Hippocampal formation (tissue), 2 donors: Measurements from ENCODE around the gene SASS6.
"Not testable (repeated sequence)": the region's sequence is repeated elsewhere in the genome, so short reads cannot be mapped to it uniquely, and the experiment has no call there.

Source experiments
- DNase-seq, 2 donors: peaks; one replicate each; lab custom pipeline; 2025; lab: John Stamatoyannopoulos, UW

The SASS6 gene

DNA sequence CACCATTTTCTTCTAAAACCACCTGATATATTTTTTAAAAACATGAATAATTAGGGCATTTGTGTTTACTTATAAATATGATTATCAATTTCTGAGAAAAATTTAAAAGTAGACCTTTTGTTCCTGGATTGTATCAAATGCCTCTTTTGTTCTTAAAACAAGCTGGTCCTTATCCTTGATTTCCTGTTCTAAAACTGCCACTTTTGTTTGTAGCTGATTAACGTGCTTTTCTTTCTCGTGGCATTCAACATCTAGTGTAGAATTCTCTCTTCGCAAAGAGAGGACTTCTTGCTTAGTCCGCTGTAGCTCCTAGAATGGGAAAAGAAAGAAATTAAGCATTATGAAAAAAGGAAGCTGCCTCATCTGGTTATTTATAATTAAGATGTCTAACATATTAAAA, 25.0 kb downstream of the SASS6 start:
- no peak for DNase-seq

DNA sequence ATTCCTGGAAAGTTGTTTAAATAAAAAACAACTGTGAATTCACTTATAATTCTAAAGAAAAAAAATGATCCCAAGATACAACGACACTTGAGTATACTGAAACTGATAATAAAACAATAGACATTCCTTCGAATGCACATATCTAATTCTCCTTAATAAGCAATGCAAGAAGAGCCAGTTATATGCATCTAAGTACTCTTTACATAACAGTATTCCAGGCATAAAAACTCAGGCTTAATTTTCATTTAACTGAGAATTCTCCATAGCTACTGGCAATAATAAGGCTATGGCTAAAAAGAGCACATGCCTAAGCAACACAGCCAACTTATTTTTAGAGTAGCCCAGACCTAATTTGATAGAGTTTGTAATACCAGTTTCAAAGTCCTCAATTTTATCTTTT, 31.2 kb downstream of the SASS6 start:
- DNase-seq = no peak

DNA sequence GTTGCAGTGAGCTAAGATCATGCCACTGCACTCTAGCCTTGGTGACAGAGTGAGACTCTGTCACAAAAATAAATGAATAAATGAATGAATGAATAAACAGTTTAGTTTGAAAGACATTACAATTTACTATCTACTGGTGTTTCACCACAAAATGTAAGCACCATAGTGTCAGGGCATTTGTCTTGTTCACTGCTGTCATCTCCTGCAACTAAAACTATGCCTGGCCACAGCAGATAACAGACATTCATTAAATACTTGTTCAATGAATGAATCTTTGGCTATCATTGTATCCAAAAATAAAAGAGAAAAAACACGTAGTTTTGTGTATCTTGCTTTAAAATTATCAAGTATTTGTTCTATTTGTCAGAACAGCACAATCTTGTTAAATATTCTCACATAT, 32.5 kb downstream of the SASS6 start:
- DNase-seq = no peak

DNA sequence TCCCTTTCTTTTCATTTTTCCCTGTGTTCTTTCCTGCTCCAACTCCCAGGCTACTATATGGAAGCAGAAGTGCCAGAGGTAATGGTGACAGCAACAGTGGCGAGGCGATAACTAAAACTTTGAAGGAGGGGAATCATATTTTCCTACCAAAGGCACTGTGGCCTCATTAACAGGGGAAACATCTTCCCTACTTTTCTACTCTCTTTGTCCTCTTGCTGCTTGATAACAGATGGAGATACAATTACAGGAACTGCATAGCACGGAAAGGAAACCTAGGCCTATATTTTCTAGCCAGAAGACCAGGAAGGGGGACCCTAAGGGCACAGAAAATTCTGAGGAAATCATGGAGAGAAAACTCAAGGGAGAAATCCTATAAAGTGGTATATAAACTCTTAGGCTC, 42.3 kb downstream of the SASS6 start:
- DNase-seq = no peak

DNA sequence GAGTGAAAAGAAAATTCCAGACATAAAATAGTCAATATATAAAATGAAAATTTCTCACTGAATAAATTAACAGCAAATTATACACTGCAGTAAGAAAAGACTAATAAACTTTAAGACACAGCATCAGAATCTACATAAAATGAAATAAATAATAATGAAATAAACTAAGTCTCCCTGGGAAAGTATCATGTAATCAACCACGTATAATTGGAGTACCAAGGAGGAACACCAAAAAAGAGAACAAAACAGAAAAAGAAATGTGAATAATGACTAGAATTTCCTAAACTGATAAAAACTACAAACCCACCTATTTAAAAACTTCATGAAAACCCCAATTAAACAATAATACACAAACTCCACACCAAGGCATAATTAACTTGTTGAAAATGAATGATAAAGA, 43.6 kb downstream of the SASS6 start:
- no peak for DNase-seq

DNA sequence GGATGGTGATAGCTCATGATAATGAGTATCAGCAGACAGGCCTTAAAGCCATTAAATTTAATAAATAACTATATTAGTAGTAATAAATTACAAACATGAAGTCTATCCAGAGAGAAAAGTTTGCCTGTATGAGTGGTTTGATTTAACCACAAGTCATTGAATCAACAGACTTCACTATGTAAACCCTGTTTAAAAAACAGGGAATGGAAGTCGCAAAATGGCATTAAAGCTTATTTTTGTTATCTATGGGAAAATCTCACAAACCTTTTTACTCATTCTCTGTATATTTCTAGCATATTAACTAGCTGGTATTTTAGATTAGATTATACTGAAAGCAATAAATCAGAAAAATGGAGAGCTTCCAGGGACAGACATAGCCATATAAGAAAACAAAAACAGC, 45.3 kb downstream of the SASS6 start:
- no peak for DNase-seq

DNA sequence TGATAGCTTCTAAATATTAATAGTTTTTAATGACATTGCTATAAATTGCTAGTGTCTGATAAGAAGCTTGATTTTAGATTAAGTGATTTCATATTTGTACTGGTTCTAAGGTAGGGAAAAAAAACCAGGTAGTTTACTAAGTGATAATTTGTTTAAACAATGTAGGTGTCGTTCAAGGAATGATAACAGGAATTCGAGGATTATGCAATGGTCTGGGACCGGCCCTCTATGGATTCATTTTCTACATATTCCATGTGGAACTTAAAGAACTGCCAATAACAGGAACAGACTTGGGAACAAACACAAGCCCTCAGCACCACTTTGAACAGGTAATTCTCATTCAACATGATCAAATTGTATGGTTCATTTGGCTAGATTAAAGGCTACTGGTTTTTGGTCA, 52.4 kb downstream of the SASS6 start:
- DNase-seq = no peak

DNA sequence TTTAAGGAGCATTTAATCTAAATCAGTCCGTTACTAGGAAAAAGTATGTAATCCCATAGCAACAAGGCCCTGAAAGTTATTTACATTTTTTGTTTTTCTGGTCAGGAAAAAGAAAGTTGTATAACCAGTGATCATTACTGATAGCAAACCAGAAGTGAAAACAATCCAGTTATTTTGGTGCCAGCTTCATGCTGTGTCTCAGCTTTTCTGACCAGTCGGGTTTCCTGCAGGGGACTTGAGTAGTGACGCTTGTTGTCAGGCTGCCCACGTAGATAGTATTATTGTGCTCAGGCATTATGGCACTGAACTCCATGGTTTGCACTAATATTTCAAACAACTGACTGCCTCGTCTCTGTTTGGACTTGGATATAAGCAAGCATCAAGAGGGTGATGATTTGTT, 55.2 kb downstream of the SASS6 start:
- DNase-seq = no peak

DNA sequence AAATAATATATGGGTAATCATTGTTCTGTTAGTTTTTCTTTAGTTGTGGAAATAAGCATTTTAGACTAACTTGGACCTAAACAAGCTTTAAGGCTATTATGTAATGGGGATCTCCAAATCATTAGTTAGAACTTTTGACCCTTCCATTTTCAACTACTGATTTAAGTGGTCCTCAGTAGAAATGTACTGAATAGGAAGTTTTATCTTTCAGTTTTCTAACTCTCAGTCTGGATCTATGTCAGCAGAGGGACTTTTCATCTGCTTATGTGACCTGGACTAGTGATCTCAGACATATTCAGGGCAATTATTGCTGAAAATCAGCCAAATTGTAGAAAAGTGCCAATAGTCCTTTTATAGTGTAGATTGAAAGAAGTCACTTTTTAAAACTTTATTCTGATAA, 56.0 kb downstream of the SASS6 start:
- DNase-seq = no peak

DNA sequence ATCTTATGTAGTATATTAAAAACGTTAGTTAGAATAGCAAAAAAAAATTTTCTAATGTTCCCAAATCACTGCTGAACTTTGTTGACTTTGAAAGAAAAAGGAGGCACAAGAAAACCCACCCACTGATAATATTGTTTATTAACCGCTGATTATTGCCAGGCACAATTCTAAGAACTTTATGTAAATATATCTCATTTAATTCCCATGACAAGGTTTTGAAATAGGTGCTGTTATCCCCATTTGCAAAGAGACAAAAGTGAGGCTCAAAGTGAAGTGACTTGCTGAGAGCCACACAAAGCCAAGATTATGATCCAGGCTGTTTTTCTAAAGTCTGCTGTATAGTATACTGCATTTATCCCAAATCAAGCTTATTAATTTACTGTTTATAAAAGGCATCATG, 56.4 kb downstream of the SASS6 start:
- DNase-seq = no peak

DNA sequence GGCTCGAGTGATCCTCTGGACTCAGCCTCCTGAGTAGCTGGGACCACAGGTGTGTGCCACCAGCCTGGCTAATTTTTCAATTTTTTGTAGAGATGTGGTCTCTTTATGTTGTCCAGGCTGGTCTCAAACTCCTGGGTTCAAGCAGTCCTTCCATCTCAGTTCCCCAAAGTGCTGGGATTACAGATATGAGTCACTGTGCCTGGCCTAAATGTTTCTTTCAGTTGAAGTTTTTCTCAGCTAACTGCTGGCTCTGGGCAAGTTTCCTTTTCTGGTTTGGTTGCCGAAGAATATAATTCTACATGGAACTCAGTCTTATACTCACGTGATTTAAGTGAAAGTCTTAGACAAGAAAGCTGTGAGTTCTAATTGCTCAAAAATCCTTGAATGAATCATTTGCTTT, 57.0 kb downstream of the SASS6 start:
- DNase-seq = no peak

DNA sequence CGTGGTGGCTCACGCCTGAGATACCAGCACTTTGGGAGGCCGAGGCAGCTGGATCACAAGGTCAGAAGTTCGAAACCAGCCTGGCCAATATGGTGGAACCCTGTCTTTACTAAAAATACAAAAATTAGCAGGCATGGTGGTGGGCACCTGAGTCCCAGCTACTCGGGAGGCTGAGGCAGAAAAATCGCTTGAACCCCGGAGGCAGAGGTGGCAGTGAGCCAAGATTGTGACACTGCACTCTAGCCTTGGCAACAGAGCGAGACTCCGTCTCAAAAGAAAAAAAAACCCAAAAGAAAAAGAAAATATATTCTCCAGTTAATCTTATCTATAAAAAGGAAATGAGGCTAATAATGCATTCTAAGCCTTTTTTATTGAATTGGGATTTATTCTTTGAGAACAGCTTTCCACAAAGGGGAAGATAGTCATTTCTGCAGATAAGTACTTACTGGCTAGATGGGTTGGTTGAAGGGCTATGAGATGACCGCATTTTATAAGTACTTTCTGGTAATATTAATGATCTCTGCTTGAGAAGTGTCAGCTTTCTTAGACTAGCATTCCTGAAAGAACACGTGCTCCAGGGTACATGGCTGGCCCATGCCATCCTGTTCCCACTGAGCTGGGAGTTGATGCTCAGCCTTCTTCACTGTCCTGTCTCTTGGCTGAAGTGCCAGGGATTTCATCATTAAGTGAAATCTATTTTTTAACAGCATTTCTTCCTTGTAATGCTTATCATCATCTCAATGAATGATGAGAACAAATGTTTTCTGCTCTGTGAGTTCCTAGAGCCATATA, 57.9 kb downstream of the SASS6 start:
- no peak for DNase-seq

DNA sequence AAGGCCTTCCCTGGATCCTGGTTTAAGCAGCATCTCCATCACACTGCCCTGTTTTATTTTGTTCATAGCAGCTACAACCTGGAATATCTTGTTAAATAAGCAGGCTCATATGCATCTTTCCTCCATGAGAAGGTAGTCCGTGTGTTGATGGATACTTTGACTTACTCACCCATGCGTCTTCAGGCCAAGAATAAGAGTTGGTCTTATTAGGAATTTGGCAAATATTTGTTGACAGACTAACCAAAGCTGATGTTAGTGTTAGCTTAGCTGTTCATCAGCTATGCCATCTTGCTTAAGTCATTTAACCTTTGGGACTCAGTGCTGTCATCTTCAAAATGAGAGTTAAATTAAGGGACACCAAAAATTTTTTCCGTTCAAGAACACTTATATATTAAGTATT, 59.2 kb downstream of the SASS6 start:
- no peak for DNase-seq

DNA sequence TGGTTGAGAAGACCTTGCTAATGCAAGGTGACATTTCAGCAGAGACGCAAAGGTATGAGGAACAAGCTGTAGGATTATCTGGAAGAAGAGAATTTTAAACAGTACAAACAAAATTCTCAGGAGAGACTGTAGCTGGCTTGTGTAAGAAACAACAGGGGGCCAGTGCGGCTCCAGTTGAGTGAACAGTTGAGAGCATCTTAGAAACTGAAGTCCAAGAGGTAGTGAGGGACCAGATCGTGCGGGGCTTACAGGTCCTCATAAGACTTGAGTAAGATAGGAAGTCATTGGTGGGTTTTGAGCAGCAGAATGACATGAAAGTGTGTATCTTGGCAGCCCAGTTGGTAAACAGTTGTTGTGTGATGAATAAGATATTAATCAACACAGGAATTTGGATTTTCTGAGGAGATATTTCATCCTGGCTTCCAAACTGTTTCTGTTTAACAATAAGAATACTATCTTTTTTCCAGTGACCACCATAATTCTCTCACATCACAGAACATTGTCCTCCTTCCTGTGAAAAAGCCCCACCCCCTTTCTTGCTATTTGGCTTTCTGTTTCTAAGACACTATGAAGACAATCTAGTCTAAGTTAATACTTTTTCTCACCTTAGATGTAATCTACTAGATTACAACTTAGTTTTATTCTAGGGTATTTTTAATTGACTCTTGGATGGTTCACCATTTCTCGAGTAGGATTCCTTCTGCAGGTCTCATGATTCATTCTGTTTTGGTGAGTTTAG, 62.4 kb downstream of the SASS6 start:
- no peak for DNase-seq

DNA sequence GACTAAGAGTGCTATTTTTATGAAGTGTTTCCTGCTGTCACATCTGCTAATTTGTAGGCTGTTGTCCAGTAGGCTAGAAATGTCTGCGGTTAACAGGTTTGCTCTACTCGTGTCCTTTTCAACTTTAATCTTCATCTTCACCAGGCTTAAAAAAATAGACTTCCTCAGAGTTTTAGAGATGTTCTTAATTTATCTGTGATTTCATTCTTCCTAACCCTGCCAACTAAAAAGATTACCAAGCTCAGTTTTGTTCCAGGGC, 66.8 kb downstream of the SASS6 start:
- DNase-seq = no peak

DNA sequence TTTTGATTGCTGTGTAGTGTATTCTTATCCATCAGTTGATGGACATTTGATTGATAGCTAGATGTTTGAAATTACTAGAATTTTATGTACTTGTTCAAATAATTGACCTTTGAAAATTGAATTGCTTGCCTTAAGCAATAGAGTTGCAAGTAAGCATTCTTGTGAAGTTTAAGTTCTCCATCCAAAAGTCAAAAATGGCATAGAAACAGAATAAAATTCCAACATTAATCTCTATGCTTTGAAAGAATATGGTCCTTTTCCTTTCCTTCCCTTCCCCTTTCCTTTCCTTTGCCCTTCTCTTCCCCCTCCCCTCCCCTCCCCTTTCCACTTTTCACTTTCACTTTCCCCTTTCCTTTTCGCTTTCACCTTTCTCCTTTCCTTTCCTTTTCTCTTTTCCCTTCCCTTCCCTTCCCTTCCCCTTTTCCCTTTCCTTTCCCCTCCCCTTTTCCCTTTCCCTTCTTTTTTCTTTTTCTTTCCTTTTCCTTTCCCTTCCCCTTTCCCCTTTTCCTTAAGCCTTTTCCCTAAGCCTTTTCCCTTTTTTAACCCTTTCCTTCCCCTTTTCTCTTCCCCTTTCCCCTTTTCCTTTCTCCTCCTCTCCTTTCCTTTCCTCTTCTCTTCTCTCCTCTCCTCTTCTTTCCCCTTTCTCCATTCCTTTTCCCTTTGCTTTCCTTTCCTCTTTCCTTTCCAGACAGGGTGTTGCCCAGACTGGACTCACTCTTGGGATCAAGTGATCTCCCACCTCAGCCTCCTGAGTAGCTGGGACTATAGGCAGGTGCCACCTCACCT, 67.4 kb downstream of the SASS6 start:
- DNase-seq = no peak

DNA sequence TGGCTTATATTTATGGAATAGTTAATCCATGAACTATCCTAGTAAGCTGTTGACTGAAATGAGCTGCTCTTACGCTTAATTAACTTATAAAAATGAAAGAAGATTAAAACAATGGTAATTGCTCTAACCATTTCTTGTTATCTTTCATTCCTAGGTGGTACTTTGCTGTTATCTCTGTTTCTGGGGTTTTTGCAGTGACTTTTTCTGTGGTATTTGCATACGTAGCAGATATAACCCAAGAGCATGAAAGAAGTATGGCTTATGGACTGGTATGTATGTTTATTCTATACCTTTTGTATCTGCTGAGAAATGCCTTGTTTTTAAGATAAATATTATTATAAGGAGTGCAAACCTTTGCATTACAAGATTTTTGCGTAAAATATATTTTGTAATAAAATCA, 71.0 kb downstream of the SASS6 start:
- no peak for DNase-seq

DNA sequence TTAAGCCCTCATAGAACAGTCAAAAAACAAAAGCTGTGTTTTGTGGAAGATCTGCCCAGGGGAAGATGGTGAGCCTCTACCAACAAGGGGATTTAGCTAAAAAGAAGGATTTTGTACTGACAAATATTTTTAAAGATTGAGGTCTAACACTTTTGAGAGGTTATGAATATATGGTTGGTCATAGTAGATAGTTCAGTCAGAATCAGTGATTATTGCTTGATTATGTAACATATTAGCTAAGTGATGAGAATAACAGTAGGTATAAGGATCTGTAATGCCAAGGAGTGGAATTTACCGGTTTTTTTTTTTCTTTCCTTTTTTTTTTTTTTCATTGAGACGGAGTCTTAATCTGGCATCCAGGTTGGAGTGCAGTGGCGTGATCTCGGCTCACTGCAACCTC, 79.0 kb downstream of the SASS6 start:
- DNase-seq = no peak

DNA sequence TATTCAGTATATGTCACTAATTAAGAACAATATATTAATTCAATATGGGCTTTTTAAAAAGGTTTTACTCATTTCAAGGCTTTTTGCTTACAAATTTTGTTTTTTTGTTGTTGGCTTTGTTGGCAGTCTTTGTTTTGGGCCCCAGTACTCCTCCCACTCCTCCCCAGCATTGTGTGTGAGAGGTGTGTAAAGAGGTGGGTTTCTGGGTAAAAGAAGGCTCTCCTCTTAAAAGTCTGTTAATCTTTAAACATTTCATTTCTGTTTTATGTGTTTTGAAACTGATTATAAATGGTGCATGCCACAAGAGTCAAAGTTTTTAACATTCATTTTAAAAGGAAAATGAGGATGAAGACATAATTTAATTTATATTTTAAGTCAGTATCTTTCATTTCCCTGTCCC, 79.6 kb downstream of the SASS6 start:
- DNase-seq = no peak

DNA sequence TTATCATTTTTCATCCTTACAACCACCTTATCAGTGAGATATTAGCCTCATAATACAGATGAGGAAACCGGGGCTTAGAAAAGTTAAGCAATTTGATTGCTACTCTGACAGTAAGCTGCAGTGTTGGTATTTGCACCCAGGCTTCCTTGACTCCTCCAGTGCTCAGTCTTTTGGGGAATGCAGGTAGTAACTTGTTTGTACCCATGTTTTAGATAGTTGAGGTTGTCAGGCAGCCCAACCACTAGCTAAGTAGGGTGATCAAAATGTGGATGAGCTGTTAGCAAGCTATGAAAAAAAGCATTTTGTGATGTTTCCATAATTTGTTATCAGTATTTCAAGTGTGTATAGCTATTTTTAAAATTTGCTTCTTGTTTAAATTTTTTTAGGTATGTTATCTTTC, 80.8 kb downstream of the SASS6 start:
- DNase-seq = no peak

DNA sequence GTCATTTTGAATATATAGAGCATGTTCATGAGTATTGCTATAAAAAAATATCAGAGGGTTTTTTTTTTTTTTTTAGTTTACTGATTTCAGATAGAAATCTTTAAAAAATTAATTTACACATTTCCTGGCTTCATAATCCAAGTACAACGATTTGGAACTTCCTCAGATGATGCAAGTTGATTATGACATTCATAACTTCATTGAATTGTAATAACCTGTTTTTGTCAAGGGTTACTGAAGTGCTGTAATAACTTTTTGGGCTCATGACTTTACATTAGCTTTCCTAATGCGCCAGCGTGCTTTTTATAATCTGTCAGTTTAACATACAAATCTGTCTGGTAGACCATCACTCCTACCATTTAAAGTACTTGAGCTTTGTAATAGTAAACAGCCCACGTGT, 81.3 kb downstream of the SASS6 start:
- no peak for DNase-seq

DNA sequence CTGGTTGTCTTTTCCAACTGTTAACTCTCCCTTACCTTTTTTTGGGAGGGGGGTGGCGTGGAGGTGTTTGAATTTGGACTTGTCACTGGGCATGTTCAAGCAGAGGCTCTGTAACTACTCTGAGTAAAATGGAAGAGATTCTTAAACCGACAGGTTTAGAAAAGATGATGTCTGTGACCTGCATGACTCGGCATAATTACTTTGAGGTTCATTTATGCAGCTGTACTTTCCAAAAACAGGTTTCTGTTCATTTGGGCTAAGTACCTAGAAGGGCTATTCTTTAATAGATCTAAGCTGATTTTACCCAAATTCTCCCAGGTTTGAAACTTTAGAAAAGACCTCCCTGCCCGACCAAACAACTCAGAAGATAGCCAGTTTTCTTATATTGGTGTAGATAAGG, 82.6 kb downstream of the SASS6 start:
- no peak for DNase-seq

DNA sequence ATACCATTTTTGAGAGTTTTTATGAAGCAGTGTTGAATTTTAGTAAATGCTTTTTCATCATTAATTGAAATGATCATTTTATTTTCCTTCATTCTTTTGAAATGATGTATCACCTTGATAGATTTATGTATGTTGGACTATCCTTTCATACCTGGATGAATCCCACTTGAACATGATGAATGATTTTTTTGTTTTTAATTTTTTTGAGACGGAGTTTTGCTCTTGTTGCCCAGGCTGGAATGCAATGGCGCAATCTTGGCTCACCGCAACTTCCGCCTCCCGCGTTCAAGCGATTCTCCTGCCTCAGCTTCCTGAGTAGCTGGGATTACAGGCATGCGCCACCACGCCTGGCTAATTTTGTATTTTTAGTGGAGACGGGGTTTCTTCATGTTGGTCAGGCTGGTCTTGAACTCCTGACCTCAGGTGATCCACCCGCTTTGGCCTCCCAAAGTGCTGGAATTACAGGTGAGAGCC, 85.5 kb downstream of the SASS6 start:
- DNase-seq = not testable (repeated sequence)
